Measurements from ENCODE around the gene NPLOC4.

The NPLOC4 gene

GRCh38 chr17:81572563-81573168 is 64.2 kb downstream of the NPLOC4 start:
- TF ChIP-seq SIN3A (IDR thresholded peaks at IDR 0.05; ENCODE audit: borderline replicate concordance, insufficient read depth, low read length) (no peak), FOXP2 (optimal IDR thresholded peaks at IDR 0.05; ENCODE audit: borderline replicate concordance, extremely low read depth, extremely low read length, insufficient read depth) (no peak), TAF1 (IDR thresholded peaks at IDR 0.05; ENCODE audit: borderline replicate concordance, insufficient read depth, low read length) (no peak), POLR2AphosphoS5 (IDR thresholded peaks at IDR 0.05; ENCODE audit: low read depth, low read length) (no peak)
- TF ChIP-seq, protein P1, sequence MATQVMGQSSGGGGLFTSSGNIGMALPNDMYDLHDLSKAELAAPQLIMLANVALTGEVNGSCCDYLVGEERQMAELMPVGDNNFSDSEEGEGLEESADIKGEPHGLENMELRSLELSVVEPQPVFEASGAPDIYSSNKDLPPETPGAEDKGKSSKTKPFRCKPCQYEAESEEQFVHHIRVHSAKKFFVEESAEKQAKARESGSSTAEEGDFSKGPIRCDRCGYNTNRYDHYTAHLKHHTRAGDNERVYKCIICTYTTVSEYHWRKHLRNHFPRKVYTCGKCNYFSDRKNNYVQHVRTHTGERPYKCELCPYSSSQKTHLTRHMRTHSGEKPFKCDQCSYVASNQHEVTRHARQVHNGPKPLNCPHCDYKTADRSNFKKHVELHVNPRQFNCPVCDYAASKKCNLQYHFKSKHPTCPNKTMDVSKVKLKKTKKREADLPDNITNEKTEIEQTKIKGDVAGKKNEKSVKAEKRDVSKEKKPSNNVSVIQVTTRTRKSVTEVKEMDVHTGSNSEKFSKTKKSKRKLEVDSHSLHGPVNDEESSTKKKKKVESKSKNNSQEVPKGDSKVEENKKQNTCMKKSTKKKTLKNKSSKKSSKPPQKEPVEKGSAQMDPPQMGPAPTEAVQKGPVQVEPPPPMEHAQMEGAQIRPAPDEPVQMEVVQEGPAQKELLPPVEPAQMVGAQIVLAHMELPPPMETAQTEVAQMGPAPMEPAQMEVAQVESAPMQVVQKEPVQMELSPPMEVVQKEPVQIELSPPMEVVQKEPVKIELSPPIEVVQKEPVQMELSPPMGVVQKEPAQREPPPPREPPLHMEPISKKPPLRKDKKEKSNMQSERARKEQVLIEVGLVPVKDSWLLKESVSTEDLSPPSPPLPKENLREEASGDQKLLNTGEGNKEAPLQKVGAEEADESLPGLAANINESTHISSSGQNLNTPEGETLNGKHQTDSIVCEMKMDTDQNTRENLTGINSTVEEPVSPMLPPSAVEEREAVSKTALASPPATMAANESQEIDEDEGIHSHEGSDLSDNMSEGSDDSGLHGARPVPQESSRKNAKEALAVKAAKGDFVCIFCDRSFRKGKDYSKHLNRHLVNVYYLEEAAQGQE (IDR thresholded peaks at IDR 0.05; ENCODE audit: insufficient read depth in 1 of 2, low read depth in 2 of 2, low read length in 2 of 2), result no peak

DNA sequence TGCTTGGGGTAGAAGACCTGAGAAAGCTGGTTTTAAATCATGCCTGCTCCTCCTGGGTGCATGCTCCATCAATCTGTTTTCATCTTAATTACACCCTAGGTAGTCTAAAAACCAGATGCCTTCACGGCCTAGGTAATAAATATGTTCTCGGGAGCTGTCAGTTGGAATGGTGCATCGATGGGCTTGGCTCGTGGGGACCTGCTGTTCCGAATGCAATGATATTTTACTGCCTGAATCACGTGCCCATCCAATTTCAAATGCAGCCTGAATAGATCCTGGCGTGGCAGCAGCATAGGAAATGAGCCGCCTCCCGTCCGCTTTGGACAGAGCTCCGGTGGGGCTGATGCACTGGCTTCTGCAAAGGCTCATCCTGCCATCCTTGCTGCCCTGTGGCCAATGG is 65.9 kb downstream of the NPLOC4 start:
- TF ChIP-seq SIN3A (IDR thresholded peaks at IDR 0.05; ENCODE audit: borderline replicate concordance, insufficient read depth, low read length) (no peak), TAF1 (IDR thresholded peaks at IDR 0.05; ENCODE audit: borderline replicate concordance, insufficient read depth, low read length) (no peak), FOXP2 (optimal IDR thresholded peaks at IDR 0.05; ENCODE audit: borderline replicate concordance, extremely low read depth, extremely low read length, insufficient read depth) (no peak), POLR2AphosphoS5 (IDR thresholded peaks at IDR 0.05; ENCODE audit: low read depth, low read length) (no peak)
- TF ChIP-seq, protein P1 (IDR thresholded peaks at IDR 0.05; ENCODE audit: insufficient read depth in 1 of 2, low read depth in 2 of 2, low read length in 2 of 2), result no peak

DNA sequence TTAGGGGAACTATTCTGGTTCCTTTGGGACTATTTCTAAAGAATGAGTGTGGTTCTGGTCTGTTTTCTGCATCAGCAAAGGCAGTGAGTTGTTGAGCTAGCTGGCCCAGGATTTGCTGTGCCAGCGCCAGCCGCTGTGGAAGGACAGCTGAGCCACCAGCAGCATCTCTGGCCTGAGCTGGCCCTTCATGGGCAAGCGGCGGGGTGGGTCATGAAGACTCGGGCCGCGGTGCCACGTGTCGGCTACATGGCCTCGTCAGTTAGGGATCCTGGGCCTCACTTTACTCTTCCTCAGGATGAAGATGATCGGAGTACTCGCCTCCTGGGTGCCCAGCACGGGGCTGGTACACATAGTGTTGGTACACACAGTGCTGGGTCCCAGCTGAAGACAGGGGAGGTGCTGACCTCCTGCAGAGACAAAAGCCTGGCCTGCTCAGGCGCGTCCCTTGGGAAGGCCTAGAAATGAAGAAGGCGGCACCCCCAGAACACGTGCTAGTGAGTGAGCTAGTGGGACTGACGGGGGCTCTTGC is 66.9 kb downstream of the NPLOC4 start:
- TF ChIP-seq POLR2AphosphoS5 (IDR thresholded peaks at IDR 0.05; ENCODE audit: low read depth, low read length) (no peak), FOXP2 (optimal IDR thresholded peaks at IDR 0.05; ENCODE audit: borderline replicate concordance, extremely low read depth, extremely low read length, insufficient read depth) (no peak), SIN3A (IDR thresholded peaks at IDR 0.05; ENCODE audit: borderline replicate concordance, insufficient read depth, low read length) (no peak), TAF1 (IDR thresholded peaks at IDR 0.05; ENCODE audit: borderline replicate concordance, insufficient read depth, low read length) (no peak)
- TF ChIP-seq, protein P1 (IDR thresholded peaks at IDR 0.05; ENCODE audit: insufficient read depth in 1 of 2, low read depth in 2 of 2, low read length in 2 of 2), result no peak

DNA sequence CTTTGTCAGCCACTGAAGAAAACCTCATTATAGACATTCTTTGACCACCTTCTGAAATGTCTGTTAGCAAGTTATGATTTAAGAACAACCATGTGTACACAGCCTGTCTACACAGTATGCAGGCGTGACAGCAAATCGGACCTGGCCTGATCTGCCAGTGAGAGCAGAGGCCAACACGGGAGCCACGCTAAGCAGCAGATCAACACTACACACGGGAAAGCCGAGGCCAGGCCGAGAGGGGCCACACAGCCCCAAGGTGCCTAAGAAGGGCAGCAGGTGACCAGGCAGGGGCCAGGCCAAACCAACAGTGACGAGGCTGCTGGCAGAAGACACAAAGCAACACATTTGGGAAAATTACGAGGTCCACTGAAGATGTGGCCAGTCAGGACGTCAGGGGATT is 68.5 kb downstream of the NPLOC4 start:
- TF ChIP-seq, protein P1 (IDR thresholded peaks at IDR 0.05; ENCODE audit: insufficient read depth in 1 of 2, low read depth in 2 of 2, low read length in 2 of 2), result no peak
- TF ChIP-seq POLR2AphosphoS5 (IDR thresholded peaks at IDR 0.05; ENCODE audit: low read depth, low read length) (no peak), TAF1 (IDR thresholded peaks at IDR 0.05; ENCODE audit: borderline replicate concordance, insufficient read depth, low read length) (no peak), SIN3A (IDR thresholded peaks at IDR 0.05; ENCODE audit: borderline replicate concordance, insufficient read depth, low read length) (no peak), FOXP2 (optimal IDR thresholded peaks at IDR 0.05; ENCODE audit: borderline replicate concordance, extremely low read depth, extremely low read length, insufficient read depth) (no peak)
